HG03558 (cell line): ENCODE results near the gene SUCLG2.
"Not testable (repeated sequence)": the region's sequence is repeated elsewhere in the genome, so short reads cannot be mapped to it uniquely, and the experiment has no call there.

ENCODE experiments used
- ATAC-seq: cut with Tn5 transposase; IDR thresholded peaks from one replicate; pipeline ENCODE4 v1.9.1; 2021; ENCODE audit warnings: moderate number of reproducible peaks; ENCODE audit not compliant: unreplicated experiment; ENCODE audit errors: extremely low read depth

The SUCLG2 gene

GRCh38 chr3:67616046-67616445 is 38.4 kb downstream of the SUCLG2 start:
- no peak for ATAC-seq

GRCh38 chr3:67614195-67614594 is 40.2 kb downstream of the SUCLG2 start:
- ATAC-seq, result no peak

GRCh38 chr3:67610458-67610857 is 44.0 kb downstream of the SUCLG2 start:
- ATAC-seq, result no peak

- no peak for ATAC-seq
These were observed 44.7 kb downstream of the SUCLG2 start for GRCh38 chr3:67609709-67610108.

GRCh38 chr3:67608034-67608433 is 46.4 kb downstream of the SUCLG2 start:
- no peak for ATAC-seq

DNA sequence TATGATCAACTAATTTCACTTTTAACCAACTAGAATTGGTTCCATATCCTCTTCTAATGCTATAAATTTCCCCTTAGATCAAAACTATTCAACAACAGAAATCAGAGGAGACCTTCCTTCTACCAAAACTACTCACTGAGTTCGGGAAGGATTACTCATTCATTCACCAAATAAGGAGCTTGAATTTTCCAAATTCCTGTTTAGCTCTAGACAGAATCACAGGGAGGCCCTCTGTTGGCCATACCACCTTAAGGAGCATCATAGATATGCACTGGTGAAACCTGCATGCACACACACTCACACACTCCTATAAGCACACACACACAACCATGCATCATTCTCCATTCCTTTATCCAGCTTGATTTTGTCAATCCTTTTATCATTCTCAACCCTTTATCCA is 49.0 kb downstream of the SUCLG2 start:
- ATAC-seq, result no peak

- no peak for ATAC-seq
These were observed 51.6 kb downstream of the SUCLG2 start for GRCh38 chr3:67602816-67603215.

DNA sequence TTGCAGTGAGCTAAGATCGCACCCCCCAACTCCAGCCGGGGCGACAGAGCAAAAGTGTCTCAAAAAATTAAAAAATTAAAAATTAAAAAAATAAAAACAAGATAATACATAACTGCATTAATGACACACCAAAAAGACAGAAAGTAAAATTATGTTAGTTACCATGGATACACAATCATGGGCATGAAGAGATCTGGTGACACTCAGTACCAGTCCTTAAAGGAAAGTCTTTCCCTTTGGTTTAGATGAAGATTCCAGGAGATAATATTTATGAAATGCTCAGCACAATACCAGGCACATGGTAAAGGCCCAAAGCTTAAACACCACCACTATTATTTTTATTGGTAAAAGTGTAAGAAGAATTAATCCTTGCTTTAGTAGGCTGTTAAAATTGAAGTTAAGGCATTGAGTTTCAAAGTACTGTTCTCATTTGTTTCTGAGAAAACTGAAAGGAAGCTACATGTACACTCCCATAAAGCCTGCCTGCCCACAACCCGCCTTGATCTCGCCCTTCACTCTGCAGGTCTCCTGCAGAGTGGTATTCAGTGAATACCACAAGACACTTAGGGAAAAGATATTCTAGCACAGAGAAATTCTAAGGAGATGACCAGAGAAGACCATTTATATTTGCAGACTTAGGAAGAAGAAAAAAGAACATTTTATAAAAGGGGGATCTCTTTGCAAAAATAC is 52.3 kb downstream of the SUCLG2 start:
- no peak for ATAC-seq

DNA sequence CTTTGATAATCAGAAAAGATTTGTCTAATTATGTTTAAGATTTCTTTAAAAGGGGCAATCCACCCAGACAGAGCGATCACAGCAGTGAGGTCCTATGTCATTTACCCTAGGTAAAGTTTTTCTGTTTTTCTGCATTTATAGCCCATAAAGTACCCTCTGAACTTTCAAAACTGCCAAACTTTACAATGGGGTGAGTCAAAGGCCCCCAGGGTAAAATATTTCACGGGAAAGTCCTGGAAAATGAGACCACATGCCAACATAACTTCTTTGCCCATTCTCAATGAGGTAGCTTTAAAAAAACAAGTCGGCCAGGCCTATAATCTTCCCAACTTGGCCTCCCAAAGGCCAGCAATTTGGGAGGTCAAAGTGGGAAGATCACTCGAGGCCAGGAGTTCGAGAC is 53.0 kb downstream of the SUCLG2 start:
- no peak for ATAC-seq

DNA sequence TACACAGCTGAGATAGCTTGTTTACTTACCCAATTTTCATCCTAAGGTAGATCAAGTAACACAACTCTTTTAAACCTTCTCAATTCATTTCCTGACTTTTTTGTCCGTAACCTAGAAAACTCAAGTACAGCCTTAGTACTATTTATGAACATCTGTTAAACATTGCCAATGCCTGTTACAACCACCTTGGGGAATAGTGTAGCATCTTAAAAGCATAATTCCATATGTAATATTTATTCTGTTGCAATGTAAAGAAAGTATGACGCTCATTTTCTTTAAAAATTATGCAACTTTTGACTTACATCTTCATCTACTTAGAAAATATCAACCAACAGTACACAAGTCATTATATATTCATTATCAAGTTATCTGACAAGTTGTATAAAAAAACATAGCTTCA is 54.6 kb downstream of the SUCLG2 start:
- ATAC-seq, result no peak

DNA sequence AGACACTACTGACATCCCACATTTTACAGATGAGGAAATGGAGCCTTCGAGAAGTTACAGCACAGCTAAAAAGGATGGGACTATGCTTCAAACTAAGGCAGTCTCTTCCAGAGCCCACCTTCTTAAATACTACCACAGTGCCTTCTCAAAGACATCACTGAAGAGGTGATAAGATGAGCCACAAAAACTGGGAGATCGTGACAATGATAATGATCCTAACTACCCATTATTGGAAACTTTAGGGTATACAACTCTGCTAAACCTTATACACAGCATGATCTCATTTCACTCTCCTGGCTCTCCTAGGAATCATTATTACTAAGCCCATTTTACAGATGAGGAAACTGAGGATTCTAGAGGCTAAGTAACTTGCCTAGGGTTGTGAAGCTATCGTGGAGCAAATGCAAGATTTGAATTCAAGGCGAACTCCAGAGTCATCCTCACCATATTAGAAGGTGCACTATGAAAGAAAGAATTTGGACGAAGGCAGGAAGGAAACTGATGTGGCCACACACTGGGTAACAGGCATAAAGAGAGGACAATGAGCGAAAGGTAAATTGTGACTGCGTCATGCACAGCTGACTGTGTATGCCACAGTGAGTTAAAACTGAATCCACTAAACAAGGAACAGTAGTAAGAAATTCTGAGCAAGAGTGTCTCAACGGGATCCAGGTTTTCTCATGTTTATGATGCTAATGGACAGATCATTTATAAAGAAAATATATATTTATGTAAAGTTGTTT is 55.4 kb downstream of the SUCLG2 start:
- ATAC-seq, result no peak

- no peak for ATAC-seq
These were observed 59.0 kb downstream of the SUCLG2 start for GRCh38 chr3:67595424-67595823.

DNA sequence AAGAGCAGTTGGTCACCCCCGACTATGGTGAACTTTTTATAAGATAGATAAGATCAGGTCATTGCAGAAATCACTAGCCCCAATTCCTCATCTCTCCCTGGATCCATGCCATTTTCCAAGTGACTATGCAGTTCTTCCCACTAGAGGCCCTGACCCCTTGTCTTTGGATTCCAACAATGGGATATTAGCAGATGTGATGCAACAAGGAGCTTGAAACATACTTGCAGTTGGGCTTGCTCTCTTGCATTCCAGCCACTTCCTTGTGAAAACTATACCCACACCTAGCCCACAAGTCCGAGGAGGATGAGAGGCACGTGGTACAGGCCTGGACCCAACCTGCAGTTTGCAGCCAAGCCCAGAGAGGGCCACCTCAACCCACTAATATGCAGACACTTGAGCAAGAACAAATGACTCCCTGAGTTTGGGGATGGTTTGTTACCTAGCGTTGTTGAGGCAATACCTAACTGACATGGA is 60.6 kb downstream of the SUCLG2 start:
- ATAC-seq, result no peak

DNA sequence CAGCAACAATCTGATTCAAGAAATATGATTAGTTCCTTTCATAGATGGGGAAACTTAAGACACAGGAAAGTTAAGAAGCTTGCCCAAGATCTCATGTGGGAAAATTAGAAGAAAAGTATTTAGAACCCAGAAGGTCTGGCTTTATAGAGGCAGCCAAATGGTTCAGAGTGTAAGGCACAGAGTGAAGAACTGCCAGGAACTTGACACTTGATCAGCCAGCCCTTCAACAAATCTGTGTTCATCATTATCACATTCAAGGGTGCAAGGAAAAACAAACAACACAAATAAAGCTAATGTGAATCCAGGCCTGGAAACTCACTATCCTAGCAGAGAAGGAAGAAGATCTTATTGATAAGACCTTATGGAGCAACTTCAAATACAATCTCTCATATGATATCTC is 62.4 kb downstream of the SUCLG2 start:
- ATAC-seq, result no peak

- no peak for ATAC-seq
These were observed 66.6 kb downstream of the SUCLG2 start for GRCh38 chr3:67587811-67588210.

DNA sequence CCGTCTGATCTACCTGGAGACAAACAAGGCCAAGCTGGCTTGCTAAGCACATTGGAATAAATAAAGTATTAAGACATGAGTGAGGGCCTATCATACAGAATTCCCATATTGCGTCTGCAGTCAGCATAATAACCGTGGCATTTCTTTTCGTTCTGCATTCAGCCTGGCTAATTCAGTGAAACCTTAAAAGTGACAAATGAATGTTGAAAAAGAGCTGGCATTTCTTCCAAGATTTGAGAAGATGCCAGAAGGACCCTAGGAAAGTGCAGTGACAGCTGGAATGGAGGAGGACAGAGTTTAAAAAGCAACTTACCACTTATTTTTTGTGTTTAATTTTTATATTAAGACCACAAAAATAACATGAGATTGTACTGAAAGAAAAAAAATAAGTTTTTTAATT is 67.1 kb downstream of the SUCLG2 start:
- ATAC-seq, result no peak

- ATAC-seq, result not testable (repeated sequence)
These were observed 69.8 kb downstream of the SUCLG2 start for GRCh38 chr3:67584608-67585007.

DNA sequence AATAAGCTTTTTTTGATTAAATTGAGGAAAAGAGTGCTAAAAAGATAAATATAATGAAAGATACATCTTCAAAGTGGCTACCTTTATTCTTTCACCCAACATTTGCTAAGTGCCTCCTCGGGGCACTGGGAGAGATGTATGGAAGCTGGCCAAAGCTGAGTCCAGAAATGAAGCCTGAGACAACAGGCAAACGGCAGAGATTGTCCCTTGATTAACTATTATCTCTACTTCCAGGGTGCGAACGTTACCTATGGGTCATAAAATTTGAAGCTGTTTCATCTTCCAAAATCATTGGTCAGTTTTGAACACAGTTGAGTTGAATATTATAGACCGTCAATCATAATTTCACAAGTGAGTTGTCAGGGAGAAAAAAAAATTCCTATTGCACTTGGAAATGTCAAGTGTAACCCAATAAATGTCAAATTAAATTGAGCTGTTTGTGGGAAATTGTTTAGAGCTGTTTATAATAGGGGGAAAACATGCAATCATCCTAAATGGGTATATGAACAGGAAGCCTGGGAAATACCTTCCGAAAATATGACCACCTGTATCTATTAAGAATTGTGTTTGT is 73.9 kb downstream of the SUCLG2 start:
- ATAC-seq, result no peak

DNA sequence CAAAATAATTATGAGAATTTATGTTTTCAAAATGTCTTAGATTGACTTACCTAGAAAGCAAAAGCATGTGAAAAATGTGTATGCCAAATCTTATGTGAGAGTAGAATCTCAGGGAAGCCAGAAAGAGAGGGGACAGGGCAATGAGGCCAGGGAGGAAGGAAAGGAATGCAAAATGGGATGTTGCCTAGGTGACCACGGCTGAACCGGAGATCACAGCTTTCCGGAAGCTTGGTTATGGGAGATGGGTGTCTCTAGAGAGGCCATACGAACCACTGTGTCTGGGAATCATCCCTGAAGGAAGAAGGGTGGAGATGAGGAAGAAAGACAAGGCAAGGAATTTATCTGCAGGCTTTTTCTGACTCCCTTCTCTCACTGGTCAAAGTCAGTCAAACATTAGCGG is 76.0 kb downstream of the SUCLG2 start:
- no peak for ATAC-seq

- ATAC-seq, result no peak
These were observed 78.0 kb downstream of the SUCLG2 start for GRCh38 chr3:67576441-67576840.

DNA sequence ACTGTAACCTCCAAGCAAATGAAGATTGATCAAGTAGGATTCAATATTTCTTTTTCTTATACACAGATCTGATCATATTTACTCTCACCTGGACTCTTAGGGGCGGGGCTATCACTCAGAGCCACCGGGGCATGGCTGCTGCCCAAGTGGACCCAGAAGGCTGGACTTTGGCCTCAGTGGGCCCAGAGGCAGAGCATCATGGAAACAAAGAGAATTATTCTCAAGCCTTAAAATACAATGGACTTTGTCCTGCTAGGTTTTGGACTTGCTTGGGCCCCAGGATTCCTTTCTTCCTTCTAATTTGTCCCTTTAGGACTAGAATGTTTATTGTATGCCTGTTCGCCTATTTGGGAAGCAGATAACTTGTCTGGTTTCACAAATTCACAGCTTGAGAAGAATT is 85.1 kb downstream of the SUCLG2 start:
- ATAC-seq, result no peak

DNA sequence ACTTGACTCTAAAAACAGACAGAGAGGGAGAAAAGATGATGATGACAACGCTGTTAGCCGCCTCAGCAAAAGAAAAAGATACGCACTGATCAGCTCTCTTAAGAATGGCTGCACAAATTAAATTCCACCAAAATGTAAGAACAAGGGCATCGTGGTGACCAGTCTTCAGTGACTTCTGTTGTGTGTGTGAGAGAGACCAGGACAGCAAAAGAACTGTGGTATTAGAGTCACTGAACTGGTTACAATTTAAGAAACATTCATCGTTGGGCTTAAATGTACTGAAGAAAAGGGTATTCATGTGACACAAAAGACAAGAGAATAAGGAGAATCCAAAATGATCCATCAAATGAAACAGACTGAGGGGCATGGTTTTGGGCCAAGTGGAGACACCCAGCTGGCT is 86.5 kb downstream of the SUCLG2 start:
- ATAC-seq, result no peak
